SK-N-MC (cell line): ENCODE measurements around the gene ARHGAP32.

Experiments
- DNase-seq: peaks from one replicate; pipeline ENCODE4 v3.0.0-alpha.2; 2011; ENCODE audit warnings: low read depth, low spot score
- H3K27ac ChIP-seq: fragments of 200-600 bp; sonication (generic); 2 replicates; pipeline ENCODE4 v1.5.1; 2016; ENCODE audit warnings: mixed run types
- H3K36me3 ChIP-seq: fragments of 200-600 bp; sonication (generic); 2 replicates; pipeline ENCODE4 v1.6.1; 2017; ENCODE audit warnings: antibody characterized with exemption, low read length, mixed read lengths; ENCODE audit not compliant: insufficient read depth
- H3K4me3 ChIP-seq: fragments of 200-600 bp; sonication (generic); 2 replicates; pipeline ENCODE4 v1.5.1; 2016
- H3K9ac ChIP-seq: fragments of 200-600 bp; sonication (generic); 2 replicates; pipeline ENCODE4 v1.8.0; 2017; ENCODE audit warnings: mixed run types, mixed read lengths; ENCODE audit not compliant: insufficient read length
- H3K9me3 ChIP-seq: fragments of 200-600 bp; sonication (generic); 2 replicates; pipeline ENCODE4 v1.6.1; 2017; ENCODE audit warnings: low read depth, mild to moderate bottlenecking, antibody characterized with exemption, low read length, moderate library complexity, mixed read lengths
- EZH2 ChIP-seq: fragments of 200-600 bp; sonication (generic); IDR thresholded peaks from one replicate; pipeline ENCODE4 v1.6.1; 2017; ENCODE audit warnings: antibody characterized with exemption
- FOXP2 ChIP-seq: optimal IDR thresholded peaks from 2 replicates; pipeline ENCODE3; 2011; ENCODE audit warnings: mild to moderate bottlenecking, moderate library complexity; ENCODE audit not compliant: insufficient read depth; ENCODE audit errors: extremely low read length, control extremely low read depth
- POLR2AphosphoS5 ChIP-seq: IDR thresholded peaks from 2 replicates; pipeline ENCODE4 v1.6.1; 2012; ENCODE audit warnings: mild to moderate bottlenecking, low read depth, low read length, borderline replicate concordance

ARHGAP32 gene

DNA sequence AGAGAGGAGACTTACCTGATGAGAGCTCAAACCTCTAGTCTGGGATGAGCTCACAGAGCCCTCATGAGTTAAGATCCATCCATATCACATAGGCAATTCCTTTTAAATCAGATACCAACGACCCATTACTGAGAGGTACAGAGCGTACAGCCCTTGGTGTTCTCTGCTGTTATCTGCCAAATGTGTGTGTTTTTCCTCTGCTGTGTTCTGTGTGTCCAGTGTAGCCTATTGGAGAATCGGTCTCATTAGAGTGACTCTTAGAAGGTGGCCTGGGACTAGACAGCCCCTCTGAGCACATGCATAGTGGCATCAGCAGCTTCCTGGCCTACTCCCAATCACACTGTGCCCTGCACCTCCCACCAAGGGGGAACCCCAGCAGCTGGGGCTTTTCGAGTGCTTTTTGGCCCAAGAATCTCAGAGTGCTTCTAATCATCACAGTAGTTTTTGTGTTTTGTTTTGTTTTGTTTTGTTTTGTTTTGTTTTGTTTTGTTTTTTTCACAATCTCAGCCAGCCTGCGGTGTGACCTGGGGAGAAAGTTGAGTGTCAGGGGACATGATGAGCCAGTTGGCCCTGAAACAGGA lies 274.9 kb downstream of the ARHGAP32 start:
- H3K9me3 ChIP-seq = no peaks in the 10 kb centered on the region
- no peaks in the 10 kb centered on the region for H3K36me3 ChIP-seq
- no peak for DNase-seq
- no peak overlapping the region for H3K27ac ChIP-seq
- H3K9ac ChIP-seq = no peak overlapping the region
- TF ChIP-seq EZH2 = no peak
- TF ChIP-seq FOXP2 = no peak
- no peak for TF ChIP-seq POLR2AphosphoS5
- no peak overlapping the region for H3K4me3 ChIP-seq

GRCh38 chr11:128916681-128917080 lies 275.4 kb downstream of the ARHGAP32 start:
- no peak for DNase-seq
- TF ChIP-seq FOXP2 (no peak), EZH2 (no peak), POLR2AphosphoS5 (no peak)
- Histone ChIP-seq H3K9me3 (no peaks in the 10 kb centered on the region), H3K36me3 (no peaks in the 10 kb centered on the region), H3K9ac (no peak overlapping the region), H3K4me3 (no peak overlapping the region), H3K27ac (no peak overlapping the region)

- TF ChIP-seq EZH2 (no peak), POLR2AphosphoS5 (no peak), FOXP2 (no peak)
- Histone ChIP-seq H3K9me3 (no peaks in the 10 kb centered on the region), H3K4me3 (no peak overlapping the region), H3K9ac (no peak overlapping the region), H3K27ac (no peak overlapping the region), H3K36me3 (no peaks in the 10 kb centered on the region)
- no peak for DNase-seq
Observed at GRCh38 chr11:128916037-128916572, 276.0 kb downstream of the ARHGAP32 start.

DNA sequence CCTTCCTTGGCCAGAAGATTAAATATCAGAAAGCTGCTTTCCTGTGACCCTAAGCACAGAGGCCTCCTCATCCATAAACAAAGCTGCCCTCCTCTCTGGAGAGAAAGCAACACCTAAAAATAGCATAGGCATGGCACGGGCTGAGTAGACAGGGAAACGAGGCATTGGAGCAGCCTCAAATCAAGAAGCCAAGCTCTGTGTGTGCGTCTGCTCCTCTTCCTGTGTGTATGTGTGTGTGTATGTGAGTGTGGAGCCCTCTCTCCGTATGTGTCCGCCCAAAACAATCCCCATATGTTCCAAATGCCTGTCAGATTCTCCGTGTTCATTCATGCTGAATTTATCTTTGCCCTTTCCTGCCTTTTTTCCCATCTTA lies 277.0 kb downstream of the ARHGAP32 start:
- no peak overlapping the region for H3K27ac ChIP-seq
- H3K4me3 ChIP-seq = no peak overlapping the region
- no peak overlapping the region for H3K9ac ChIP-seq
- DNase-seq = no peak
- TF ChIP-seq EZH2 = no peak
- H3K9me3 ChIP-seq = no peaks in the 10 kb centered on the region
- H3K36me3 ChIP-seq = no peaks in the 10 kb centered on the region
